Right forelimb (tissue), 1 donor: ENCODE results near the gene PLEKHM3.

ENCODE experiments used
- DNase-seq: peaks from one replicate; pipeline ENCODE4 v3.0.0-alpha.2; 2018

The PLEKHM3 gene

GRCh38 chr2:207879536-207879935 is 145.8 kb downstream of the PLEKHM3 start:
- DNase-seq, result no peak

DNA sequence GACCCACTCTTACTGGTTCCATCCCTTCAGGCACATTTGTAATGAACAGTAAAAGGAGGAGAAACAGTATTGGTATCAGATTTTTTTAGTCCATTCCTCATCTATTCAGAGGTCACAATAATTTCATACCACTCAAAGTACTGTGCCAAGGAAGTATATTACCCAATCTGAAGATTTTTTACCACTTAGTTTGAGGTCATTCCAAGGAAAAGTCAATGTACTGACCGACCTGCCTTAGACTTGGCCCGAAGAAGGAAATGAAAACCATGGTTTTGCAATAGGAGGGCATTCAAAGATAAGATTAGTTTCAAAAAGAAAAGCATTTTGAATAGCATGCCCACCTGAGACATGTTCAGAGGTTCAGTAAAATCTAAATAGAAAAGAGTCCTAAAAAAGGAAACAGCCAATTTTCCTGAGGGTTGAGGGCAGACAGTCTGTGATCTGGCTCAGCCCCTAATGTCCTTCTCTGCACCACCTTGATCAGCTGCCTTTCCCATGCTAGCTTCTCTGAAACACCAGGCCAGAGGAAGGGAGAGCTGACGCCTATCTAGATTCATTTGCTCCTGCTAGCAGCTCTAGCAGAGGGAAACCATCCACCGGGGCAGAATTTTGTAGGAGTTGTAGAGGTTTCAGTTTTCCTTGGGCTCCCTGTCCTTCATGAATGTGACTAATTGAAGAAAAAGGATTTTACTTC is 148.3 kb downstream of the PLEKHM3 start:
- no peak for DNase-seq

- DNase-seq, result no peak
These were observed 149.7 kb downstream of the PLEKHM3 start for GRCh38 chr2:207875473-207876212.

DNA sequence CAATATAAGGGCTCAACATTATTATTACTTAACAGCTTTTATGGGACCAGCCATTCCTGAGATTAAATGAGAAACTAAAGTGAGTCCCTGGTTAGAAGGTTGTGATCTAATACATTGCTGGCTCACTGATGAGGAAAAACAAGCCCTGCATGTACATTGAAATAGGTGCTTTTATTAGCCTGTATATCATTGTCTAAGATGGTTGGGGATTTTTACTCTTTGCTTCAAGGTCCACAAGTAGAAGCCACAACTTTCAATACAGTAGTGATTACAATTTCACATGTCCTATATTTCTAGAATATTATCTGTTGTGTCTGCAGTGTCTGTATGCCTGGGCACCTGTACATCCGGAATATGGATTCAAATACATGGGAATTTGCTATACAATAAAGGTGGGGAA is 151.5 kb downstream of the PLEKHM3 start:
- no peak for DNase-seq

DNA sequence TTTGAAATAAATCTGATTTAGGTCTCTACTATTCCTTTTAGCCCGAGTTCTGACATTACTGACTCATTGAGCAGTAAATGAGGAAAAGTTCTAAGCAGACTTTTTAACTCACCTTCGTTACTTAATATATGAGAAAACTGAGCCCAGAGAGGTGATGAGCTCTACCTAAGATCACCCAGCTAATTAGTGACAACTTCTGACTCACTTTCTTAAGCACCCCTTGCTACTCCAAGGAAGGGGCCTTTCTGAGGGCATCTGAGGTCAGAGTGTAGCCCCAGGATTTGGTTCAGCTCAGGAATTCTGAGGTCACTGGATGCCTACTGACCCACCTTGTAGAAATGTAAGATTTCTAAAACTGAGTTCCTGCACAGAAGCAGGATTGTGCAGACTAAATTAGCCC is 153.4 kb downstream of the PLEKHM3 start:
- no peak for DNase-seq

- DNase-seq, result no peak
These were observed 153.8 kb downstream of the PLEKHM3 start for GRCh38 chr2:207871506-207871905.

GRCh38 chr2:207870814-207871213 is 154.5 kb downstream of the PLEKHM3 start:
- no peak for DNase-seq

DNA sequence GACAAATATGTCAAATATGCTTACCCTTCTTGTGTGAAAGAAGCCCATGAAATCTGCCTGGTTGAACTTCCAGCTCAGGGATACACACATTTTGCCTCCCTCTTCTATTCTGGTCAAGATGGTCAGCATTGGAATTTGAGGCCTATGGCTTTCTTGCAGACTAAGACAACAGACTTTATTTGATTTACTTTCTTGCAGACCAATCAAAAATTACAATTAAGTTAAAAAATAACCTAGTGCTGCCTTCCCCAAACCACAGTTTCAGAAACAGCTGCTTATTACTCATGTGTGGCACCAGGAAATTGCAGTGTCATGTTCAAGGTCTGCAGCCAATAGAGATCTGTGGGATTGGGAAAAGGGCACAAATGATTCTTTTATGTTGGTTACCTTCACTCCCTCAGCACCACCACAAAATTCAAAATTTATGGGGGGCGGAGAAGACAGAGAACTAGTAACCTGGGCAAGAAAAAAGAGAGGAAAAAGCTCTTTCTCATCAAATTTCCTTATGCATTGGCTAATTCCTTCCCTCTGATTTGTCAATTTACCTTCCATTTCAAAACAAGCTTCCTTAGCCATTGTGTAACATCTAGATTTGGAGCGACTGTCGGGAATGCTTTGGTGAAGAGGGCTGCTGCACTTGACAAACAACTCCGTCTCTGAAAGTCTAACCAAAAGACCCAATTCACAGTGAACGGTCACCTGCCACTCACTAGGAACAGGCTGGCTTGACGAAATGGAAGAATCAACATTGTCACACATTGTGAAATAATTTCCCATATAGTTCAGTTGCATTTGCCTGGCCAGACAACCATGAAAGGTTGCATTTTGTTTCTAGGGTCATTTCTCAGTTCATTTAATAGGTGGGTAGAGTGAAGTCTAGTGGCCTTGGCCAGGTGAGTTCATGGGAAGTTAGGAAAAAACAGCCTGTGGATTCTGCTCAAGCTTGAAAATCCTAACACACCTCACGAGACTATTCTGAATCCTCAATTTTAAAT is 155.2 kb downstream of the PLEKHM3 start:
- DNase-seq, result no peak

- no peak for DNase-seq
These were observed 156.3 kb downstream of the PLEKHM3 start for GRCh38 chr2:207868855-207869596.

- no peak for DNase-seq
These were observed 157.4 kb downstream of the PLEKHM3 start for GRCh38 chr2:207867905-207868304.

GRCh38 chr2:207867056-207867455 is 158.3 kb downstream of the PLEKHM3 start:
- DNase-seq, result no peak

GRCh38 chr2:207865210-207865609 is 160.1 kb downstream of the PLEKHM3 start:
- no peak for DNase-seq

DNA sequence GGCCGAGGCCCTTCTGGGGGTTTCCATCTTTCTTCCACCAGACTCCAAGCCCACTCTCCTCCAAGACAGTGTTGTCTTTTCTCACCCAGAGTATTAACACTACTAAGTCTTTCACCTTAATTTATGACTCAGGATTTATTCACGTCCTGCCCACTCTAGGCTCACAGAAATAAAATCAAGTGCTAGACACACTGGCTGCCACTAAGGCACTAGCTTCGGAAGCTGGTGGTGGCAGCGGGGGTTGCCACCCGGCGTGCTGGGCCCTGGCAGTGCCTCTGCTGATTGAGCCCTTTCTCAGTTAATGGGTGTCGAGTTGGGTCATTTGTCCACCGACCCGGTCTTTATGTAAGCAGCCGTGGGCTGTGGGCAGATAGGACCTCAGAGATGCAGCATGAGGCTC is 162.0 kb downstream of the PLEKHM3 start:
- DNase-seq, result no peak

- no peak for DNase-seq
These were observed 163.5 kb downstream of the PLEKHM3 start for GRCh38 chr2:207861789-207862188.

DNA sequence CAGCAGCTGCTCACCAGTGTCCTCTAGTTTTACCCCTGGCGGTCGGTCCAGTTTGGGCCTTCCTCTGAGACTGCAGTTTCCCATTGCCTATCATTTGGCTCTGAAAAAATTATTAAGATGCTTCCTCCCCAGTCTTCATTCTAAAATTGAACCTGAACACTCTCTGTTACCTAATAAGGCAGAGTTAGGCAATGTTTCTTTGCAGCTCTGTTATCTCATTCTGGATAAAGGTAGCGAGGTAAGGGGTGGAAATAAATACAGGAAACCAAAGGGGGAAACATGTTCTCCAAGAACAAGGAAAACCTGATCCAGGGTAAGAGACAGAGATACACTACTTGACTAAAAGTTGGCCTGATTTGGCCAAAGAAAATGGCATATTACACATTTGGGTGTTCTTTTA is 164.6 kb downstream of the PLEKHM3 start:
- DNase-seq, result no peak

DNA sequence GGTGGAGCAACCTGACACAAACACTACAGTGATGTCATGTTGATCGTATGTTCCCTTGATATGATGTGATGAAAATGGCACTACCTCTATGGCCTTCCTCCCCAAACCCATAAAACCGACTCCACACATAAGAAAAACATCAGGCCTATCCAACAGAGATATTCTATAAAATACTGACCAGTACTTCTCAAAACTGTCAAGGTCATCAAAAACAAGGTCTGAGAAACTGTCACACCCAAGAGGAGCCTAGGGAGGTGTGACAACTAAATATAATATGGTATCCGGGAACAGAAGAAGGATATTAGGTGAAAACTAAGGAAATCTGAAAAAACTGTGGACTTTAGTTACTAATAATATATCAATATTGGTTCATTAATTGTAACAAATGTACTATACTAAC is 169.7 kb downstream of the PLEKHM3 start:
- DNase-seq, result no peak

- DNase-seq, result no peak
These were observed 170.6 kb downstream of the PLEKHM3 start for GRCh38 chr2:207854484-207855440.

DNA sequence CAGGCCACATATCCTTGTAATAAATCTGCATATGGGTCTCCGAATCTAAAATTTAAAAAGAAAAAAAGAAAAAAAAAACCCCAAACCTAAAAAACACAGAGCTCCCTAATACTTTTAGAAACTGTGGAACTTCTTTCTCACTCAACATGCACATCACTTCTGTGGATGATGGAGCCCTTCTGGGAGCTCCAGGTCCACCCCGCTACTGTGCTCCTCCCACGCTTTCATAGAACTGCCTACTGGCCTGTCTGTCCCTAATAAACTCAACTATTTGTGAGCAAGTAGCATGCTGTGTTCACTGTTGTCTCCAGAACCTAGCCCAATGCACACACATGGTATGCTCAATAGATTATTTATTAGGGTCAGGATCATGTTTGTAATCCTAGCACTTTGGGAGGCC is 172.5 kb downstream of the PLEKHM3 start:
- no peak for DNase-seq

DNA sequence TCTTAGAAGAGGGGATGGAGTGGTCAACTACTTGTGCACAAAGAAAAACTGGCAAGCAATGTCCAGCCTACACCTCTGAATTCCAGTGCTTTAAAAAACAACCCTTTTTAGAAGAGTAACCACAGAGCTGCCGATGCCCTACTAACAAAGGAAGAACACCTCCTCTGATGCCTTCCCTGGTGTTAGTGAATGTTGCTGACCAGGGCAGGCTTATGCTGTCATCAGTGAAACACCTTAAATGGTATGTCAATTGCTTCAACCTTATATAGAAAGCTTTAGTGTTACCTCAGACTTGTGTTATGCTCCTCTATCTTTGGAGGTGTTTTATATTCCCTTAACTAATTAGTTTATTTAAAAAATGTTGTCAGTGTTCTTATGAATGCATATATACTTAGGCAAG is 175.9 kb downstream of the PLEKHM3 start:
- no peak for DNase-seq

DNA sequence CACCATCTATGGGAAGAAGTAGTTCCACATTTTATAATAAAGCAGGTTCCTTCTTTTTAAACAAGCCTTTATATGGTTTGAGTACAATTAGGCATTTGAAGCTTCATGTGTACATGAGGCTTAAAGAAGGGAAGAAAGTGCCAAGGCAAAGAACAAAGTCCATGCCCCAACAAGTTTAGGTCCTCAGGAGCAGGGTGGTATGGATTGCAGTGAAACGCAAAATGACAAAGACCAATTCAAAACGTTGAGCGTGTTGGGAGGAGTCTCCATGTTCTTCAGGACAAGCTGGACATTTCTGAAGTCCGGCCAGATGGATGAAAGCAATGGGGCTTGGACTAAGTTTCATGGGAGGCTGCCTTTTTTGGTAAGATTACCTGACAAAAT is 176.8 kb downstream of the PLEKHM3 start:
- DNase-seq, result no peak

DNA sequence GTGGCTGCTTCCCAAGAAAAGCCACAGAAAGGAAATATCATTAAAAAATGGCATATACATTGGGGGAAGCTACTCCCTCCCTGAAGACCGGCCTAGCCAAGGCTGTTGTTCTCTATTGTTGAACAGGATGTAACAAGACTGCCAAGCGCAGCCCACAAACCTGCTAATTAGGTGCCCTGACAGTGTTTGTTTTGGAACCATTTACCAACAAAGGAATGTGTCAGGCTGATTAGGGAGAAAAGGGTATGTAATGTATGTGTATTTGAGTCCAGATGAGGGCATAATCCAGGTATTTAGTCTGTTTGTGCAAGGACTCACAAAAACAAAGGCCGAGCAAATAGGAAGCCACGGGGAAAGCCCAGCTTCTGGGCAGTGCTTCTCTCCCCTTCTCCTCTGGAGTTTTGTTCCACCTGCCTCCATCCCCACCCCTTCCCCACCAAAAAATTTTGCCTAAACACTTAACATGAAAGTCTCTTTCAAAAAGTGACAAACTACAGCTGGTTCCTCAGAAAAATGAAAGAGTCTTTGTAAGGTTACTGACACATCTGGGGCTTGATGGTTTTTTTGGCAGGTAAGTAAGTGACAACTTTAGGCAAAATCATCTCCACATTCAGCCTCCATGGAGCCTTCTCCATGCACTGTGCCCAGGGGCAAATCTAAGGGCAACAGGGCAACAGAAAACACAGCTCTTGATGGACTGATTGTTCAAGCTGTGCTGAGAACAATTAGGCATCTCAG is 177.4 kb downstream of the PLEKHM3 start:
- DNase-seq, result peak; percentile 63
